ENCODE results near the gene SLC35F4. TPM values are rescaled to one million over a fixed set of nuclear protein-coding genes. Genes with fewer than 3 reads are reported as not detected.

SLC35F4 gene
- total RNA-seq, 1 donor from 2014 or later = not detected

DNA sequence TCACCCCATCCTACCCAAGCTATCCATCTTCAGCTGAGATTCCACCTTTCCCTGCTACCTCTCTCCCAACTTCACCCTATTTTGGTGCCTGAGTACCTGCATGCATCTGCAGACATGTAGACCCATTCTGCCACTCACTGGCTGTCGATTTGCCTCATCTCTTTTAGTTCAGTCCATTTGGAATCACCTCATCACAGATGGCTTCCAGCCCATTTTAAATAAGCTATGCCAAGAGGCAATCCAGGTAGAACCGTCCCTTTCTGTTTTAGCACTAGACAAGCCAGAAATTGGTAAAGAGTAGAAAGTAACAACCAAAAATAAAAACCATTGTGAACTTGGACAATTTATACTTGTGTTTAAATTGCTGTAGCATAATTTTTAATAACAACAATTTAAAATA is 11.3 kb downstream of the SLC35F4 start:
- TF ChIP-seq, protein P1, sequence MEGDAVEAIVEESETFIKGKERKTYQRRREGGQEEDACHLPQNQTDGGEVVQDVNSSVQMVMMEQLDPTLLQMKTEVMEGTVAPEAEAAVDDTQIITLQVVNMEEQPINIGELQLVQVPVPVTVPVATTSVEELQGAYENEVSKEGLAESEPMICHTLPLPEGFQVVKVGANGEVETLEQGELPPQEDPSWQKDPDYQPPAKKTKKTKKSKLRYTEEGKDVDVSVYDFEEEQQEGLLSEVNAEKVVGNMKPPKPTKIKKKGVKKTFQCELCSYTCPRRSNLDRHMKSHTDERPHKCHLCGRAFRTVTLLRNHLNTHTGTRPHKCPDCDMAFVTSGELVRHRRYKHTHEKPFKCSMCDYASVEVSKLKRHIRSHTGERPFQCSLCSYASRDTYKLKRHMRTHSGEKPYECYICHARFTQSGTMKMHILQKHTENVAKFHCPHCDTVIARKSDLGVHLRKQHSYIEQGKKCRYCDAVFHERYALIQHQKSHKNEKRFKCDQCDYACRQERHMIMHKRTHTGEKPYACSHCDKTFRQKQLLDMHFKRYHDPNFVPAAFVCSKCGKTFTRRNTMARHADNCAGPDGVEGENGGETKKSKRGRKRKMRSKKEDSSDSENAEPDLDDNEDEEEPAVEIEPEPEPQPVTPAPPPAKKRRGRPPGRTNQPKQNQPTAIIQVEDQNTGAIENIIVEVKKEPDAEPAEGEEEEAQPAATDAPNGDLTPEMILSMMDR (conservative IDR thresholded peaks at IDR 0.05; ENCODE audit: low read depth, low read length) = no peak
- no peak overlapping the region for H3K4me3 ChIP-seq (ENCODE audit: low read depth, low read length)
- DNase-seq (ENCODE audit: low read depth) = no peak

DNA sequence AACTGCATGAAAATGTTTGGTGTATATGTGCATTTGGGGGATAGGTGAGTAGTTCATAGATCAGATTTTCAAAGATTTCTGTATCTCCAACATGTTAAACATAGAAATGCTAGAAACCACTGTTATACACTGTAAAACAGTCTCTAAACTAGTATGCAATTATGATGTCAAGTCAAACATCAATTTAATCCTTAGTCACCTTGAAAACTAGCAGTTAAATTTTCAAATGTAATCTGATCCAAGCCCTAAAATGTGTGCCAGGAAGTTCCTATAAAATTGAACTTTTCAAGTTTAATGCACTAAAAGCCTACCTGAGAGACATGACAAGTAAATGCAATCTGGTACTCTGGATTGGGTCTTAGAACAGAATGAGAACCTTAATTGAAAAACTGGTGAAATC is 14.5 kb downstream of the SLC35F4 start:
- no peak for DNase-seq (ENCODE audit: low read depth)
- TF ChIP-seq, protein P1 (conservative IDR thresholded peaks at IDR 0.05; ENCODE audit: low read depth, low read length) = no peak
- H3K4me3 ChIP-seq (ENCODE audit: low read depth, low read length) = no peak overlapping the region

DNA sequence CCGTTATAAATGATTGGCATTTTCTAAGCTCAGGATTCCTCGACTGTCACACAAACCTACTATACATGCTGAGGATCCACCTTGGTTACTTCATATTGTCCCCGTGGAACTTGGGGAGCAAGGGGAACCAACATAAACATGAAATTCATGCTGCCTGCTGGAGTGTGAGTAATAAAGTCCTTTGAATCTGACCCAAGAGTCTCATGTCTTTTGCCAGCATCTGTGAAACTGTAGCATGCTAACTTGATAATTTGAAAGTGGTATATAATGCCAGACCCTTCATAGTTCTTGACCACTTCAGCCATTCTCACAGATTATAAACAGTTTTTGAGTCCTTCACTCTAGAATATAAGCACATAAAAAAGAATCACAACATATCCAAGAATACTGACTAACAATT is 17.1 kb downstream of the SLC35F4 start:
- H3K4me3 ChIP-seq (ENCODE audit: low read depth, low read length) = no peak overlapping the region
- DNase-seq (ENCODE audit: low read depth) = no peak
- TF ChIP-seq, protein P1 (conservative IDR thresholded peaks at IDR 0.05; ENCODE audit: low read depth, low read length) = no peak

DNA sequence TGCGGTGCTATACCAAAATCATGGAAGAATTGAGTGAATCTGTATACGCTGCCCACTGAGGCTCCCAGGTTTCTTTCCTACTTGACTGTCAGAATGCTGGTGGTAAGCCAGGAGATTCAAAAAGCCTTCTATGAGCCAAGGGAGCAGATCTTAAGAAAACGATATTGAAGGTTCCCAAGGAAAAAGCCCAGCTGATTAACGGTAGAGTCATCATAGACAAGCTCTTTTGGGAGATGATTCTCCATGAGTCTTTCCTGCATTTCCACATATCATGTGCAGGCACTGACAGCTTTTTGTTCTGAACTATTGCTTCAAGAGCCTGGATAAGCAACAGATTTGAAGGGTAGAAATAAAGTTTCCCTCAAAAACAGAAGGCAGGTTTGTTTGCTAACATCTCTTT is 17.5 kb downstream of the SLC35F4 start:
- no peak for DNase-seq (ENCODE audit: low read depth)
- TF ChIP-seq, protein P1 (conservative IDR thresholded peaks at IDR 0.05; ENCODE audit: low read depth, low read length) = no peak

DNA sequence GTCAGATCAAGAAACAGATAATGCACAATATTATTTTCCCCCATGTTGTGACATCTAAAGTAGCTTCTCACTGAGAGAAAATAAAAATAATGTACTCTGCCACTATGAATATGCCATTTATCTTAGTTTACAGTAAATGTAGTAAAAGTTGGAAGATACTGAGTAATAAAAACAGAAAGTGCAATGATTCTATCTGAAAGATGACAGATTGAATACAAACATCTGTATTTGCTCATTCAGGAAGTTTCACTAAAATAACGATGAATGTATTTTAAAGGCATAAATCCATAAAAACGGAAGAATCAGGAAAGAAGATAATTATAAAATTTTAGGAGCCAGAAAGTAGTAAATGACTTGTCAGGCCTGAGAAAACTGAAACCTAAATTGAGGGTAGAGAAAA is 18.2 kb downstream of the SLC35F4 start:
- H3K4me3 ChIP-seq (ENCODE audit: low read depth, low read length) = no peak overlapping the region
- DNase-seq (ENCODE audit: low read depth) = no peak
- TF ChIP-seq, protein P1 (conservative IDR thresholded peaks at IDR 0.05; ENCODE audit: low read depth, low read length) = no peak

More for the DNA sequence above, 17.5 kb downstream of the SLC35F4 start:
- H3K4me3 ChIP-seq (ENCODE audit: low read depth, low read length) = no peak overlapping the region

DNA sequence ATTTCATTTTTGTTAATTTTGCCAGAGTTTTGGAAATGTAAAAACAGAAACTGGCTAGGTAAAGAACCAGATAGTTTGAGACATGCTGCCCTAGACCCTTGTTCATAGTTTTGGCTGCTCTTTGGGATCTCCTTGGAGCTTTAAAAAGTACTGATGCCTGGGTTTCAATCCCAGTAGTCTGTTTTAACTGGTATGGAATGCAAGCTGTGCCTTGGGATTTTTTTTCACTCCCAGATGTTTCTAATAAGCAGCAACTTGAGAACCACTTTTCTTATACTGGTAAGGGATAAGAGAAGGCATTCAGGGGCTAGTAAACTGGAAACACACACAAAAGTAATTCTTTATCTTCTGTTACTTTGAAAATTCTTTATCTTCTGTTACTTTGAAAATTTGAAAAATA is 18.8 kb downstream of the SLC35F4 start:
- TF ChIP-seq, protein P1 (conservative IDR thresholded peaks at IDR 0.05; ENCODE audit: low read depth, low read length) = no peak
- H3K4me3 ChIP-seq (ENCODE audit: low read depth, low read length) = no peak overlapping the region
- DNase-seq (ENCODE audit: low read depth) = no peak

DNA sequence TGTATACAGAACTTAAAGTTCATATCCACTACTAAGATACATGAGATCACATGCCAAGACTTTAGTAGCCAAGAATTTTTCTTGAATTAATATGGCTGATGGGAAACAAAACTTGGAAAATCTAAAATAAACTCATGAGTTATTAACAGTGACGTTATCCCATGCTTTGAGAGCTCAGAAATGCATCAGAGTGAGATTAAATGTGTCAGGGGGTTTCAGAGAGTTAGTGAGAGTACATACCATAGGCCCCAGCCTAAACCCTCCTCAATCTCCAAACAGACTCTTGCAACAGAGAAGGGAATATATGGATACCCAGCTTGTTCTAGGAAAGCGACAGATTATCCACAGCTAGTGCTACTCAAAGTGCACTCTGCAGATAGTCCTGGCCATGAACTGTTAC is 19.3 kb downstream of the SLC35F4 start:
- TF ChIP-seq, protein P1 (conservative IDR thresholded peaks at IDR 0.05; ENCODE audit: low read depth, low read length) = no peak
- no peak for DNase-seq (ENCODE audit: low read depth)
- H3K4me3 ChIP-seq (ENCODE audit: low read depth, low read length) = no peak overlapping the region
